GM13977 (cell line): ENCODE measurements around the gene HAND2.

Experiments
- DNase-seq: peaks from one replicate; pipeline ENCODE4 v3.0.0; 2012; ENCODE audit warnings: low spot score
- in situ Hi-C: fragments of 300-500 bp; cut with MboI; formaldehyde crosslinking; loops from one replicate; pipeline ENCODE4 v1.12.0; 2022; ENCODE audit warnings: low sequenced_read_pairs, low pct_unique_long_range_greater_than_20kb, mixed read lengths, inconsistent platforms; ENCODE audit not compliant: unreplicated experiment
- TF ChIP-seq, protein P1 (sequence below): IDR thresholded peaks from 2 replicates; pipeline ENCODE4 v1.5.1; 2012; ENCODE audit warnings: mild to moderate bottlenecking, control low read depth; ENCODE audit not compliant: insufficient read depth; ENCODE audit errors: extremely low read depth, missing control alignments

HAND2 gene

DNA sequence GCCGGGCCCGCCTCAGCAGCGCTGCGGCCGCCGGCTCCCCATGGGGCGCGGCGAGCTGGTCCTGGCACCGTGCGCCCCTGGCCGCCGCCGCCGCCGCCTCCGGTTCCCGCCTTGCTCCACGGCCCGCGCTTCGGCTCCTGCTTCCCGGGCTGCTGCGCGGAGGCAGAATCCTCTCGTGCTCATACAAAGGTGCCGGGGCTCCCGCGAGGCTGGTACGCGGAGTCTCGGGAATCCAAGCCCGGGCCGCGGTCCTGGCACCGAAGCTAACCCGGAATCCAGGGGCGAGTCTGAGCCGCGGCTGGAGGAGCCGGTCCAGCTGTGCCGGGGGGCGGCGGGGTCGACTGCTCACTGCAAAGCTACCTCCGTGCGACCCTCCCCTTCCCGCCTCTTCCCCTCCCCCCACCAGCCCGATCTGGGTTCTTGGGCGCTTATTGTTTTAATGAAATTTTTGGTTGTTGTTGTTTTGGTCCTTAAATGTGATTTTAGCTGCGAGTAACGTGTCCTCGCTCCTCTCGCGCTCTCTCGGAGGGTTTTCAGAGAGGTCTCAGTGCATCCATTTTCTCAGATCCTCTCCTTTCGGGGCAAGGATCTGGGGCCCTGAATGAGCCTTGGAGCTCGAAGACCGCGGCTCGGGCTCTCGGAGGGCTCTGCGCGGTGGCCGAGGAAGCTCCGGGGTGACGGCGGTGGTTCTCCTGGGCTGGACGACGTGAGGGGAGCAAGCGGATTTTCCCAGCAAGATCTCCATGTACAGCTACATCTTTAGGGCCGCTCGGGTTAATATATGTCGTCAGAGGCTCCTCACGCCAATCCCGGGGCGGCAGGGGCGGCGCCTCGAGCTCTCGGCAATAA is at the start of gene HAND2:
Gene HAND2 (minus strand): TSS at position 753 of the 849 bp plus-strand sequence. CDS start 940 bp downstream, outside the sequence.
- peak; percentile 30 for DNase-seq
- in situ Hi-C loops = no loop called here
- TF ChIP-seq, protein P1, sequence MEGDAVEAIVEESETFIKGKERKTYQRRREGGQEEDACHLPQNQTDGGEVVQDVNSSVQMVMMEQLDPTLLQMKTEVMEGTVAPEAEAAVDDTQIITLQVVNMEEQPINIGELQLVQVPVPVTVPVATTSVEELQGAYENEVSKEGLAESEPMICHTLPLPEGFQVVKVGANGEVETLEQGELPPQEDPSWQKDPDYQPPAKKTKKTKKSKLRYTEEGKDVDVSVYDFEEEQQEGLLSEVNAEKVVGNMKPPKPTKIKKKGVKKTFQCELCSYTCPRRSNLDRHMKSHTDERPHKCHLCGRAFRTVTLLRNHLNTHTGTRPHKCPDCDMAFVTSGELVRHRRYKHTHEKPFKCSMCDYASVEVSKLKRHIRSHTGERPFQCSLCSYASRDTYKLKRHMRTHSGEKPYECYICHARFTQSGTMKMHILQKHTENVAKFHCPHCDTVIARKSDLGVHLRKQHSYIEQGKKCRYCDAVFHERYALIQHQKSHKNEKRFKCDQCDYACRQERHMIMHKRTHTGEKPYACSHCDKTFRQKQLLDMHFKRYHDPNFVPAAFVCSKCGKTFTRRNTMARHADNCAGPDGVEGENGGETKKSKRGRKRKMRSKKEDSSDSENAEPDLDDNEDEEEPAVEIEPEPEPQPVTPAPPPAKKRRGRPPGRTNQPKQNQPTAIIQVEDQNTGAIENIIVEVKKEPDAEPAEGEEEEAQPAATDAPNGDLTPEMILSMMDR = no peak

DNA sequence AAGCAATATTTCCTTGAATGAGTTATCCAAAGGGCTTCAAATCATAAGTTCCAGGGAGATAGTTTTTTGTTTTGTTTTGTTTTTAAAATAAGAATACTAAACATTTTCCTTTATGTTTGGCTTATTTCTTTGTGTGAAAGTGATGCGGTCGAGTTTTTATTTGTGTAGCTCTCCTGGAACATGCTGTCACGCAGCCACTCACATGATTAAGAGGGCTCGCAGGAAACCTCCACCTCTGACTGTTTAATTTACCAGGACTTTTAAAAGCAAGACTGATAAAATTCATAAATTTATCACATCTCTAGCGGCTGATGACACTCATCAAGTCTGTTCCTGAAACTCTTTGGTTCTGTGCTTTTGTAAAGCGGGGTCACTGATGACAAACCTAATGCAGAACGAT is 48.9 kb upstream of the HAND2 start:
- in situ Hi-C loops = no loop called here
- TF ChIP-seq, protein P1 = no peak
- DNase-seq = no peak

DNA sequence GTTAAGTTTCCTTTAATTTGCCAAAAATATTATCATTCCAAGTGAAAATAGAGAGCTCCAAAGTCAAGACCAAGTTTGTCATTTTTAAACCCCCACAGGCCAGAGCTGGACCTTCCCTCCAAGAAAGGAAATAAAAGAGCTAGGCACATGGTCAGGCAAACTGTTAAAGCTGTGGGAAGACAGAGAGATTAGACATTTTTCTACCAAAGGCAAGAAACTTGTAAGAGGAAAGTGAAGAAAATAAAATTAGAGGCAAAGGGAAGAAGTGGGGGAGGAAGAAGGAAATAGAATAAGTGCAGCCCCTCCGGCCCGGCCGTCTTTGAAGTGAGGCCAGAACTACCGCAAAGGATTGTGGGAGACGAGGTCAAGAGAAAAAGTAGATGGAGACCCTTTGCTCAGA is 47.9 kb upstream of the HAND2 start:
- in situ Hi-C loops = no loop called here
- TF ChIP-seq, protein P1 = no peak
- no peak for DNase-seq

DNA sequence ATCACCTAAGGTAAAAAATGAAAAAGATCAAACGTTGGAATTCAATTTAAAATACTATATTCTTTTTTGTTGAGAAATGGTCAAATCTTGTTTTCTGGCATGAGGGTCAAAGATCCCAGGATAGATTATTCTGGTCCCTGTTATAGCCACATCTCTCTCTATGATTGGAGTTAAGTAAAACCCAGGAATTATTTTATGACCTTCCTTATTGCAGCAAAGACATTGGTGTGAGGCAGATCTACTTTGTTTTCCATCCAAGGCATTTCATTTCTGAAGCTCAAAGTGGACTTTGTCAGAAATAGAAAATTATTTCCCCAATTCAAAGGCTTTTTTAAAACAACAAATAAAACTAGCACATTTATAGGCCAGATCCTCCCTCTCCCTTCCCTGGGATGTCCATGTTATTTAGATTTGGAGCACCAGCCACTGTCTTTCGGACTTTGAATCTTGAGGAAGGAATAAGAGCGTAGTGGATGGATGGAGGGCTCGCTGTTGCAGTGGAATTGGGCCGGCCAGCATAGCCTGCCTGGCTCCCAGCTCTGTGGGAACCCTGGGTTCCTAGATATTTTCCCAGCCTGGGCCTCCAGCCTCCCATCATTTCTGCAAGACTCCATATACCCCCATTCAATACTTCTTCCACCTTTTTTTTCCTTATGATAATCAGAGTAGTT is 45.6 kb upstream of the HAND2 start:
- in situ Hi-C loops = no loop called here
- TF ChIP-seq, protein P1 = no peak
- DNase-seq = no peak

DNA sequence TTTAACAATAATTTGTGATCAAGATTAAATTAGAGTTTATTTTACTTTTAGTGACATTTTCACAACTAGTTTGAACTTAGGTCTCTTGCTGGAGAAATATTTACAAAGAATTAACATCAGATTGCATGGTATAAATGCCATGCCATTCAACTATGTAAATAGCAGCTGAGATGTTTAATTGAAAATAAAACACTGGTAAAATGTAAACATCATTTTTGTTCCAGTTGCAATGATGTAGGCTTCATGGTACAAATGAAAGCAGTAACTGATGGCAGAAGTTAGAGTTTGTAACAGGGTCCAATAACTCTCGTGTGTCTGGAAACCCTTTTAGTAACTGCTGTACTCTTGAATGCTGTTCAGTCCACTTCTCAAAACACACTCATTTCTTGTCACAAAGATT is 43.7 kb upstream of the HAND2 start:
- DNase-seq = no peak
- in situ Hi-C loops = no loop called here
- TF ChIP-seq, protein P1 = no peak

DNA sequence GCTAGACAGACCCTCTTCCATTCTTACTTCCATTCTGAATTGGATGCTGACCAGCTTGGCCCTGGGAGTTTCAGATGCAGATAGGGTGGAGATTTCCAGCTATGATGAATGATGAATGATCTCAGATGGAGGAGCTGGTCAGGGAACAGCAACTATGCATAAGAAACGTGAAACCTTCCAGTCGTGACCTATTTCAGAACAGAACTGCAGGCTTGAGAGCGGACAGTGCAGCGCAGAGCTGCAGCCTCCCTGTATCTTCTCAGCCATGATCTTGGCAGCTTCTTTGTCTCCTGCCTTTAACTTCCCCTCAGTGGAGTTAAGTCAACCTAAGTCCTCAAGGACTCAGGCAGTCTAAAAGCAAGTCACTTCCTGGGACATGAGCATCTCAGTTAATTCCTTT is 43.3 kb upstream of the HAND2 start:
- TF ChIP-seq, protein P1 = no peak
- no peak for DNase-seq
- in situ Hi-C loops = no loop called here
